Endodermal cell (in vitro differentiated cells): ENCODE data around the gene NPDC1. TPM values are rescaled to one million over a fixed set of nuclear protein-coding genes. Genes with fewer than 3 reads are reported as not detected.
"Not testable (repeated sequence)": the region's sequence is repeated elsewhere in the genome, so short reads cannot be mapped to it uniquely, and the experiment has no call there.

Source experiments
- DNase-seq: peaks from one replicate; pipeline ENCODE4 v3.0.0-alpha.2; 2017
- H3K27ac ChIP-seq: 2 replicates; pipeline ENCODE4 v1.5.1; 2013; ENCODE audit warnings: mild to moderate bottlenecking, low read depth, low read length, moderate library complexity
- H3K27me3 ChIP-seq: 2 replicates; pipeline ENCODE4 v1.6.1; 2013; ENCODE audit warnings: mild to moderate bottlenecking, low read length, moderate library complexity; ENCODE audit not compliant: insufficient read depth, control insufficient read depth, poor library complexity, severe bottlenecking
- H3K36me3 ChIP-seq: 2 replicates; pipeline ENCODE4 v1.7.0; 2013; ENCODE audit warnings: mild to moderate bottlenecking, low read length, moderate library complexity; ENCODE audit not compliant: control insufficient read depth, insufficient read depth
- H3K4me1 ChIP-seq: one replicate; pipeline ENCODE4 v1.7.0; 2013; ENCODE audit warnings: low read length; ENCODE audit not compliant: control insufficient read depth, insufficient read depth
- H3K4me3 ChIP-seq: 2 replicates; pipeline ENCODE4 v1.5.1; 2013; ENCODE audit warnings: mild to moderate bottlenecking, low read length, moderate library complexity
- H3K9ac ChIP-seq: 2 replicates; pipeline ENCODE4 v1.6.1; 2013; ENCODE audit warnings: mild to moderate bottlenecking, low read length, moderate library complexity; ENCODE audit not compliant: poor library complexity, severe bottlenecking; ENCODE audit errors: extremely low read depth
- H3K9me3 ChIP-seq: 2 replicates; pipeline ENCODE4 v1.6.1; 2013; ENCODE audit warnings: mild to moderate bottlenecking, low read length, moderate library complexity; ENCODE audit not compliant: control insufficient read depth
- H3K27ac Mint-ChIP-seq: 2 replicates; pipeline ENCODE4 v1.8.0; 2020; ENCODE audit warnings: mixed read lengths
- H3K27me3 Mint-ChIP-seq: 2 replicates; pipeline ENCODE4 v1.8.0; 2021; ENCODE audit warnings: mild to moderate bottlenecking, mixed read lengths; ENCODE audit not compliant: insufficient read depth
- H3K36me3 Mint-ChIP-seq: 2 replicates; pipeline ENCODE4 v1.8.0; 2020; ENCODE audit warnings: low read depth, mixed read lengths
- H3K4me1 Mint-ChIP-seq: 2 replicates; pipeline ENCODE4 v1.8.0; 2020; ENCODE audit warnings: mixed read lengths
- H3K4me3 Mint-ChIP-seq: 2 replicates; pipeline ENCODE4 v1.8.0; 2020; ENCODE audit warnings: mild to moderate bottlenecking, moderate library complexity, mixed read lengths
- H3K9me3 Mint-ChIP-seq: 2 replicates; pipeline ENCODE4 v1.8.0; 2020; ENCODE audit warnings: mild to moderate bottlenecking, mixed read lengths
- WGBS, 2 experiments: methylation state at CpG; one replicate each; pipeline versions ENCODE4 v1.1.5 to v1.1.7; 2013; ENCODE audit warnings: missing lambda C conversion rate in 2 of 2, mixed read lengths in 1 of 2; ENCODE audit not compliant: insufficient coverage in 1 of 2, insufficient read length in 1 of 2; 5-methylcytosine and 5-hydroxymethylcytosine counted together
- total RNA-seq, 2 donors: library from RNA; stranded (reverse); fragmentation: NEBNext Ultra II Directional in 1 of 2; extraction: Animal tissue kit (Norgen Biotek cat#: 25700) in 1 of 2; gene quantifications; 2 replicates in 1 of 2; 3 replicates in 1 of 2; pipeline ENCODE4 v1.2.1, GENCODE V29; 2021
- TF ChIP-seq, protein P1 (sequence below): fragments of 200-600 bp; sonication (generic); conservative IDR thresholded peaks from 2 replicates; pipeline ENCODE4 v1.5.0; 2021; ENCODE audit warnings: antibody characterized with exemption, mild to moderate bottlenecking

Gene NPDC1
- total RNA-seq, 2 donors from 2014 or later, result 60.8 to 73.3 TPM

DNA sequence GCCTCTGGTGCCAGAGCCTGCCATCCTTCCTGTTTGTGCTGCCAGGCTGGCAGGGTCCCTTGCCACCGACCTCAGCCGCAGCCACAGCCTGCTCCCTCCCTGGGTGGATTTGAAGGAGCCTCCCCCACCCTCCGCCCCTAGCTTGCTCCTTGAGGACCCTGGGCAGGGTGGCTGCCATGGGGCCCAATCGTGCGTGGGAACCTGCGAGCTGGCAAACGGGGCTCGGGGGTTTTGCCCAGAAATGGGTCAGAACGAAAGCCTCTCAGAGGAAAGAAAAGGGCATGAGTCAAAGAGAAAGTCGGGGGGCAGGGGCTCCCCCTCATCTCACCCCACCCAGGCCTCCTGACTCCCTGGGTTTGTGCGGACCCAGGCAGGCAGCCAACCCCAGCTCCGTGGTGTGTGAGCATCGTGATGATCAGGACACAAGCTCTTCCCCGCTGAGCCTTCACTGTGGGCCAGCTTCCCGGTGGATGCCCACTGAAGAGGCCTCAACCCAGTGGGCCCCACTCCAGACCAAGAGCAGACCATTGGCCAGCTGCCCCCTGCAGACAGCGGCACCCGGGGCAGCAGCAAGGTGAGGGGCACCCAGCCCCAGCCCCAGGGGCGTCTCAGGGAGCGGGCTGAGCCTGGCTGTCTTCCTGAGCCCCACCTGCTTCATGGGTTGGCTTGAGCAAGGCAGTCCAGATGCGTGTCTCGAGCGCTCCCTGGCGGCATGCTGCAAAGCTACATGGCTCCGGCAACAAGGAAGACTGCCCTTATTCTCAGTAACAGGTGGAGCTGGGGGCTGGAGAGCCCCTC lies 11.1 kb downstream of the NPDC1 start:
- Histone ChIP-seq H3K4me1 (no peaks in the 10 kb centered on the region), H3K9ac (no peak overlapping the region), H3K9me3 (no peaks in the 10 kb centered on the region), H3K36me3 (peaks cover 10% of the 10 kb centered on the region), H3K4me3 (no peak overlapping the region), H3K27me3 (peaks cover 3% of the 10 kb centered on the region), H3K27ac (no peak overlapping the region)
- no peaks in the 10 kb centered on the region for H3K9me3 Mint-ChIP-seq
- H3K27ac Mint-ChIP-seq, result no peak overlapping the region
- peaks cover 4% of the 10 kb centered on the region for H3K27me3 Mint-ChIP-seq
- TF ChIP-seq, protein P1, sequence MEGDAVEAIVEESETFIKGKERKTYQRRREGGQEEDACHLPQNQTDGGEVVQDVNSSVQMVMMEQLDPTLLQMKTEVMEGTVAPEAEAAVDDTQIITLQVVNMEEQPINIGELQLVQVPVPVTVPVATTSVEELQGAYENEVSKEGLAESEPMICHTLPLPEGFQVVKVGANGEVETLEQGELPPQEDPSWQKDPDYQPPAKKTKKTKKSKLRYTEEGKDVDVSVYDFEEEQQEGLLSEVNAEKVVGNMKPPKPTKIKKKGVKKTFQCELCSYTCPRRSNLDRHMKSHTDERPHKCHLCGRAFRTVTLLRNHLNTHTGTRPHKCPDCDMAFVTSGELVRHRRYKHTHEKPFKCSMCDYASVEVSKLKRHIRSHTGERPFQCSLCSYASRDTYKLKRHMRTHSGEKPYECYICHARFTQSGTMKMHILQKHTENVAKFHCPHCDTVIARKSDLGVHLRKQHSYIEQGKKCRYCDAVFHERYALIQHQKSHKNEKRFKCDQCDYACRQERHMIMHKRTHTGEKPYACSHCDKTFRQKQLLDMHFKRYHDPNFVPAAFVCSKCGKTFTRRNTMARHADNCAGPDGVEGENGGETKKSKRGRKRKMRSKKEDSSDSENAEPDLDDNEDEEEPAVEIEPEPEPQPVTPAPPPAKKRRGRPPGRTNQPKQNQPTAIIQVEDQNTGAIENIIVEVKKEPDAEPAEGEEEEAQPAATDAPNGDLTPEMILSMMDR, result peak; percentile 88
- 43 to 46% methylated on average over 9 to 24 of the region's 24 CpGs for WGBS, 2 experiments
- H3K4me1 Mint-ChIP-seq, result no peaks in the 10 kb centered on the region
- H3K4me3 Mint-ChIP-seq, result no peak overlapping the region
- peak; percentile 95 for DNase-seq
- H3K36me3 Mint-ChIP-seq, result peaks cover 12% of the 10 kb centered on the region

DNA sequence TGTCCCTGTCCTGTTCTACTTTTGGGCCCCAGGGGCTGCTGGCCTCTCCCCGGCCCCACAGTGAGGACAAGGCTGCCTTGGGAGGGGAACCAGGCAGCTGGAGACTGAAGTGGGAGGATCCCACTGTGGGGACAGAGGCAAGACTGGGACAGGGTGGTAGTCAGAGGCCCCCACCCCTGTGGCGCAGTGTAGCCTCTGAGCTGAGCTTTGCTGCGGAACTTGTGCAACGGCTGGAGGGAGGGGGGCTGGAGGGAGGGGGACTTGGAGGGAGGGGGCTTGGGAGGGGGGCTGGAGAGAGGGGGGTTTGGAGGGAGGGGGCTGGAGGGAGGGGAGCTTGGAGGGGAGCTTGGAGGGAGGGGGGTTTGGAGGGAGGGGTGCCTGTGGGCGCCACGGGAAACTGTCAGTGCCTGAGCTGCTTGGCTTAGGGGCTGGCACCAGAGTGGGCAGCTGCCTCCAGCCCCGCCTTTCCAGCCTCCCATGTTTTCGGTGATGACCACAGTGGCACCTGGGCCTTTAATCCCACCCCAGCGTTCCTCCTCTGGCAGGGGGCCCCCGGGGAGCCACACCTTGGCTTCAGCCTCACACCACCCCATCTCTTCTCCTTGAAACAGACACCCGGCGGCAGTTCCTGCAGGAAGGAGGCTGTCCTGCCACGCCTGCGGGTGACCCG lies 11.8 kb downstream of the NPDC1 start:
- Mint-ChIP-seq H3K4me1 (no peaks in the 10 kb centered on the region), H3K4me3 (no peak overlapping the region), H3K27me3 (peaks cover 6% of the 10 kb centered on the region), H3K36me3 (peaks cover 11% of the 10 kb centered on the region), H3K9me3 (no peaks in the 10 kb centered on the region), H3K27ac (no peak overlapping the region)
- DNase-seq, result no peak
- TF ChIP-seq, protein P1, result no peak
- Histone ChIP-seq H3K9ac (no peak overlapping the region), H3K27me3 (peaks cover 4% of the 10 kb centered on the region), H3K36me3 (peaks cover 7% of the 10 kb centered on the region), H3K9me3 (no peaks in the 10 kb centered on the region), H3K4me1 (no peaks in the 10 kb centered on the region), H3K27ac (no peak overlapping the region), H3K4me3 (no peak overlapping the region)
- WGBS, 2 experiments, result 80 to 85% methylated on average over 2 to 13 of the region's 15 CpGs

DNA sequence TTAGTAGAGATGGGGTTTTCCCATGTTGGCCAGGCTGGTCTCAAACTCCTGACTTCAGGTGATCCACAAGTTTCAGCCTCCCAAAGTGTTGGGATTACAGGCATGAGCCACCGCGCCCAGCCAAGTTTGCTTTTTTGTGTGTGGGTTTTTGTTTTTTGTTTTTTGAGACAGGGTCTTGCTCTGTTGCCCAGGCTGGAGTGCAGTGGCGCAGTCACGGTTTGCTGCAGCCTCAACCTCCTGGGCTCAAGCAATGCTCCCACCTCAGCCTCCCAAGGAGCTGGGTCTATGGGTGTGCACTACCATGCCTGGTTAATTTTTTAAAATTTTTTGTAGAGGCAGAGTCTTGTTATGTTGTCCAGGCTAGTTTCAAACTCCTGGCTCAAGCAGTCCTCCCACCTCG lies 12.5 kb downstream of the NPDC1 start:
- not testable (repeated sequence) for H3K9ac ChIP-seq, H3K4me1 ChIP-seq, H3K27ac ChIP-seq, H3K4me1 Mint-ChIP-seq, H3K4me3 ChIP-seq, H3K27me3 Mint-ChIP-seq, H3K9me3 ChIP-seq, H3K36me3 ChIP-seq, H3K4me3 Mint-ChIP-seq, H3K36me3 Mint-ChIP-seq, H3K27ac Mint-ChIP-seq, DNase-seq, H3K9me3 Mint-ChIP-seq
- peaks cover 11% of the 10 kb centered on the region for H3K27me3 ChIP-seq
- 92 to 95% methylated on average over 3 to 5 of the region's 5 CpGs for WGBS, 2 experiments
